Anterior cingulate cortex (tissue), 58 donors: Measurements from ENCODE around the gene TGFB3.

ENCODE experiments used
- DNase-seq, 58 donors: peaks; one replicate each; lab custom pipeline; 2025; lab: John Stamatoyannopoulos, UW

The TGFB3 gene

DNA sequence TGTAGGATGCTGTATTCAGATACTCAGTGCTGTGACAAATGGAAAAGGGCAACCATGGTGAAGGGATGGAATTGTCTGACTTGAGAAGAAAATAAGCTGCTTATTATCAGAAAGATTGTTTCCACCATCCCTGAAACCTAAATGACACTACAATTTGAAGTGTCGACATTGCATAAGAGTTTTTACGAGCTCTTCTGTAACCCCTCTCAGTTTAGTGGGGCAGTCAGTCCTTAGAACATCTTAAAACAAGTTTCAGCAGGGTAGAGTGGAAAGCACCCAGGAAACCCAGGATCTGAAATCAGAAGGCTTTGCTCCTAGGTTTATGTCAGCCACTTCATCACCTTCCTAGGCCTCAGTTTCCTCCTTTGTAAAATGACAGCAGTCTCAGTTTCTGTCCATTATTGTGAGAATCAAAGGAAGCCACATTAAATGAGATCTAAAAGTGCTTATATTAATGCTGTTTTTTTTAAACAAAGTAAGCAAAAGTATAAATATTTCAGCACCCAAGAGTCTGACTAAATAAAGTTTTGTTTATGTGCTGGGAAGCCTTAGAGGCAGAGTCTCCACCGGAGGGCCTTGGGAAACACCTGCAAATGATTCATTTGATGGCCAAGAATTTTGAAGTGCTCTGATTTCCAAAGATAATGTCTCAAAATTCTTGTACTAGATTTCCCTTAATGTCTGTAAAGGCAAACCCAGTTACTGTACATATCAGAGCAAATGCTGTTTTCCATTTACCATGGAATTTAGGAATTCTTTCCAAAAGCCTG is 5.6 kb upstream of the TGFB3 start:
- DNase-seq = no peak

DNA sequence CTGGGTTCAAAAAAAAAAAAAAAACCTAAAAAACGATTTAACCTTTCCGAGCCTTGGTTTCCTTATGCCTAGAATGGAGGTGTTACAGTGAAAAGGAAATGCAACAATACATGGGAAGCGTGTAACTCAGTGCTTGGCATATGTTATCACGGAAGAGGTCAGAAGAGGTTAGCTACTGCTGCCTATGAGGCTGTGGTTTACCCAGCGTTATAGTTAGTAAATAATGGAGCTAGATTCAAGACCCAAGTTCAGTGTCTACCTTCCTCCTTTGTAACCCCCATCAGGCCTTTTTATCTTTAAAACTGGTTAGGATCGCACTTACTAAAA is 4.6 kb upstream of the TGFB3 start:
- DNase-seq = no peak

- DNase-seq = peak; percentile 48 to 97 (median 84)
Observed at GRCh38 chr14:75985618-75986438, 4.0 kb upstream of the TGFB3 start, which contains the start of gene IFT43. IFT43 (plus strand) TSS chr14:75985763; CDS start chr14:75985787, 24 bp downstream.

DNA sequence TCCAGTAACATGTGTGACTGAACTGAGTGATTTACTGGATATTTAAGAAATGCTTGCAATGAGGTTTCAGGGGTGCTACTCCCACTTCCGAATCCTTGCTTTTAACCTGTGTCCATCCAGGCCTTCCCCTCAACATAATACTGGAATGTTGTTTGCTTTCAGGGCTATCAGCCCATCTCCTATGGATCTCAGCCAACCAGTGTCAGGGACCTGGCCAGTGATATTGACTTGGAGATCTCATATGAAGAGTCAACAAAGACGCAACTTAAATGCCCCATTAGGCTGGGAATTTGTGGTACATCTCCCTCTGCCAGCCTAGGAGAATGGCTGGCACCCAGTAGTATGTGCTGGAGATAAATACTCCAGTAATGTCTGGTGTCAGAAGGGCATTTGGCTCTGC is 2.9 kb upstream of the TGFB3 start:
- DNase-seq = no peak

DNA sequence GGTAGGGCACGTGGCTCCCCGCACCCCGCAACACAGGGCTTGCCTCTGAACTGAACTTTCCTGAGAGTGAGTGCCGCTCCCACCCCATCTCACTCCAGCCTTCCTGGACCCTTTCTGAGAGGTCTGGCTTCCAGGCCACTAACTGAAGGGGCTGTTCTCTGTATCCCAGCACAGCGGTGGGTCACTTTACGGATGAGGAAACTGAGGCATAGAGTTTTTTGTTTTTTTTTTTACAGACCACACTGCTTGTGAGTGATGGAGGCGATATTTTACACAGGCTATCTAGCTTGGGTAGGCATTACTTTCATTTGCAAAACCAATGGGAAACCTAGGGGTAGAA is 1.2 kb upstream of the TGFB3 start:
- DNase-seq = no peak

DNA sequence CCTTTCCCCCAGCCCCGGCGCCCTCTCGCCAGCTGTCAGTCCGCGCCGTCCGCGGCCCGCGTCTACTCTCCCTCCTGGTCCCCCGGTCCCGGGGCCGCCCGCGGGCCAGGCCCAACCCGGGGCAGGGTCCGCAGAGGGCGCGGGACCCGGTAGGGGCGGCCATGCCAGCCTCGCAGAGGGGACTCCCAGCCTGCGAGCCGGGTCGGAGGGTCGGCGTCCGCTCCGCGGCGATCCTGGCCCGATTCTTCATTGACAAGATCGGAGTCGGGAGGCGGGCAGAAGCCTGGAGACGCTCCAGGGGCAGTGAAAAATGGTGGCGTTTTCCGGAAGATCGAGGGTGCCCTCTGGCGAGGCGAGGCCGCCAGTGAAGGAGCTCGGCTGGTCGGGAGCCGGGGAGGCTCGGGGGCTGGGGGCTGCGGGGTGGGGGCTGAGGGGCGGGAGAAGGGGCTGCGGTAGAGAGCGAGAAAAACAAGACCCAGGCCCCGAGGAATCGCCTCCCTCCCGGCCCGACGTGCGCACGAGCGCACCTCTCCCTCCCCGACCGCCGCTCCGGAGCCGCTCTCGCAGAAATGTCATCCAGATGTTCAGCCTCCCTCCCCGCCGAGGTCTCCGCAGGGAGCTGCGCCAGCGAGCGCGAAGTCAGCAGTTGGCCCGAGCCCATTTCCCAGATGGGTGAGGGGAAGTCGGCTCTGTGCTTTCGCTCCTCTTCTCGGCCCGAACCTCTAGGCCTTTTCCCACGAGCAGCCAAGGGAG is 647 bp upstream of the TGFB3 start:
- DNase-seq = peak in 57 of 58 donors; percentile 25 to 95 (median 79)

- peak in 5 of 58 donors; percentile 7 to 44 (median 37) for DNase-seq
Observed at GRCh38 chr14:75980856-75981255, 939 bp downstream of the TGFB3 start.

DNA sequence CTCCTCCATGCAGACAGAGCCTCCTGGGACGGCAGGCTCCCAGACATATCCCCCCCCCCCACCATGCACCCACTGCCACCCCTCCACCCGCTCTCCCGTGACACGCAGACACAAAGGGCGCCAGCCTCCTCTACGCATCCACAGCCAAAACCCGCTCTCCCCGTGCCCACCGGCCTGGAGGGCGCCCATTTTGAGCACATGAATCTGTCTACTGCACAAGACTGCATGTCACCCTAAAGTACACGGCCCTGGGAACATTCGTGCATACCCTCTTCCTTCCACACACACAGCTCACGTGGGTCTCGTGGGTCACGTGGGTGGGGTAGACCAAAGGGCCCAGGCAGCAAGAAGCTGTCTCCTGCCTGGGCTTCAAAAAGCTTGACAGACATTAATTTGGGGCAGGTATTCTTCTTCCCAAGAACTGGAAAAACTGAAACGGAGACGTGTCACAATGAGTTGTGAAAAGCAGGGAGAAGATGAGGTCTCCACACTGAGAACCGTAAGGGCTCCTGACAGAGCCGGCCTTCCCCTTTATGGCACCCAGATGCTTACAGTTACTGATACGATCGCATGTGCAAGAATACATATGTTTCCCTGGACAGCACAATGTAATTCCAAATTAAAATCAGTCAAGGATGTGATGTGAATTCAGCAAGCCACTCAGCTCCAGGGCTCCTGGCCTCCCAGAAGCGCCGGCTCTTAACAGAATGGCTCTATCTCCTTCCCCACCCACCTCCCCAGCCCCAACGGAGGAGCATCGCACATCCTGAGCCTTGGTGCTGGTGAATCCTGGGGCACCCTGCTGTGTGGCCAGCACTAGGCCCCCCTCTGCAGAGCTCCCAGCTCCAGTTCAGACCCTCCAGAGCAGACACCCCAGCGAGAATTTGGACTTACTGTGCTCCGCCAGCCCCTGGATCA is 1.9 kb downstream of the TGFB3 start:
- DNase-seq = peak in 37 of 58 donors; percentile 5 to 67 (median 41)

DNA sequence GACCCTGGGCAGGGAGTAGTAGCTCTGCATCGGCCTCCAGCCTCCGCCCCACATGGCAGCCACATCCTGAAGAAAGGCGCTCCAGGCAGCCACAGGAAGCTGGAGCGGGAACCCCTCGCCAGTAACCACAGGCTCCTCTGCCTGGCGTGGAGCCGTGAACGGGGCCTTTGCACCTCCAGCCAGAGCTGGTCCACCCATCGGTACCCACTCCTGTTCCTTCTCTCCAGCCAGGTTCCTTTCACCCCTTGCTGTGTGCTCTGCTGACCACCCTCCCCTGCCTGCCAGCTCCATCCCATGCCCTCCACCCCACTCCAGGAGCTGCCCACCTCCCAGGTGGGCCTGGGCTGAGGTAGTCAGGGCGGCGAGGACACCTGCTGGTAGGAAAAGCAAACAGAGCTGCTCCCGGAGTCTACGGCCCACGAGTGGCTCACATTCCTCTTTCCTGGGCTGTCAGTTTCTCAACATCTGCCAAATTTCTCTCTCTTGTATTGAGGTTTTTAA is 2.7 kb downstream of the TGFB3 start:
- peak in 23 of 58 donors; percentile 3 to 56 (median 35) for DNase-seq

- DNase-seq = peak in 1 of 58 donors; percentile 11
Observed at GRCh38 chr14:75978249-75978731, 3.5 kb downstream of the TGFB3 start.

DNA sequence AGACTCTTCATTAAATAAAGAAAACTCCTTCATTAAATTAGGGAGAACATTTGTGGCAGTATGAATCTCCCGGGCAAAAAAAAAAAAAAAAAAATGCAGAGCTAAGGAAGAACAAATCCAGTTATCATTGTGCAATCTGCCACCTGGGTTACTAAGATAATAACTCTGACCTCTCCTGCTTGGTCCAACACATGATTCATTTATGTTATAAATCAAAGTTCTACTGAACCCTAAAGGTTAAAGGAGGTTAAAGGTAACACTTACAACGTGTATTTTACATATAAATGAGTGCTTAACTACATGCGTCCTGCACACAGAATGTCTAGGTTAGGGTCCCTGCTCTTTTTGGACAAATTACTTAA is 4.2 kb downstream of the TGFB3 start:
- DNase-seq = no peak

DNA sequence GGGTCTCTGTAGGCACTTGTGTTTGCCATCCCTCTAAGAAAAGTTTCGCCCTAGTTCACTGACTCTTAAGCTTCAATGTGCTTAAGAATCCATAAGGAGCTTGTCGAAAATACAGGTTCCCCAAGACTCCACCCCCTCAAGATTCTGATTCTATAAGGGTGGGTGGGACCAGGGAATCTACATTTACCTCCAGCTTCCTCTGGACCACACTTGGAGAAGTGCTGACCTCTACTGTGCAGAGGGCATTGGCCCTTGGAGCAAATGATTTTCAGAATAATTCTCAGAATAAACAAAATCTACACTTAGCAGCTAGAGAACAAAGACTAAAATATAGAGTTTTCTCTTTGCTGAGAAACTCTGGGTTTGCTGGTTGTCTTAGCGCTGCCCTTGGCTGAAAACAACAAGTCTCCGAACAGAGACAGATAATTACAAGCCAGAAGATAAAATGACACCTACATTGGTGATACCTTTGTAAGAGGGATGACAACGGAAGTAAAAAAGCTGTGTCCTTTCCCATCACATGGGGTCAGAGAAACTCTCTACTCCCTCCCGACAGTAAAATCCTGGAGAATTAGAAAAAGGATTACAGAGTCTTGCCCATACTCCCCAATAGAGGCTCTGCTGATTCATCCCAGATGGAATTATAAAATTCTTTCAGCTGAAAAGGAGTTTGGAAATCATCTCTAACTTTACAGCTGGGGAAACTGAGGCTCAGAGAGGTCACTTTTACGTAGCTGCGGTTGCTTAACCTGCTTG is 4.8 kb downstream of the TGFB3 start:
- DNase-seq = peak in 1 of 58 donors; percentile 7

- no peak for DNase-seq
Observed at GRCh38 chr14:75972801-75973421, 8.9 kb downstream of the TGFB3 start.

- no peak for DNase-seq
Observed at GRCh38 chr14:75971509-75971908, 10.3 kb downstream of the TGFB3 start.

- DNase-seq = no peak
Observed at GRCh38 chr14:75970989-75971388, 10.8 kb downstream of the TGFB3 start.

- no peak for DNase-seq
Observed at GRCh38 chr14:75969891-75970290, 11.9 kb downstream of the TGFB3 start.

- no peak for DNase-seq
Observed at GRCh38 chr14:75969126-75969525, 12.7 kb downstream of the TGFB3 start.

GRCh38 chr14:75968456-75968855 is 13.3 kb downstream of the TGFB3 start:
- DNase-seq = no peak

DNA sequence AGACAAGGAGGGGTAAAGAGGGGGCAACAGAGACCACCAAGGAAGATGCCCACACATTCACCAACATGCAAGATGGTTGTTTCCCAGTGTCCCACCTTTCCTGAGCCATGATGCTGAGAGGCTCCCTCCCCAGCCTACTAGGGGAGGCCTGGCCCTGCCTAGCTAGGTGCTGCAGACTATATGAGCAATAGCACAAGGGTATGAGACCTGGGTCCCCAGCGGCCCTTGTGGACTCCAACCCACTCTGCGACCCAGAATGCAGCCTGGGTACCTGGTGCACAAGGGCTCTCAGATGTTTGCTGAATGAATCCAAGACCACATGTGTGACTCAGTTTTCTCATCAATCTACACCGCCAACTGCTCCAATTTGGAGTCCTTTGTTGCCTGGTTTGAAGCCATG is 13.9 kb downstream of the TGFB3 start:
- DNase-seq = no peak
